ENCODE measurements around the gene GPHN. TPM values are rescaled to one million over a fixed set of nuclear protein-coding genes. Genes with fewer than 3 reads are reported as not detected.
A peak's percentile ranks its signal among the peaks of the same experiment; 100 is the strongest.

Gene GPHN
- total RNA-seq, 2 donors from 2014 or later: 24.1 to 25.7 TPM

DNA sequence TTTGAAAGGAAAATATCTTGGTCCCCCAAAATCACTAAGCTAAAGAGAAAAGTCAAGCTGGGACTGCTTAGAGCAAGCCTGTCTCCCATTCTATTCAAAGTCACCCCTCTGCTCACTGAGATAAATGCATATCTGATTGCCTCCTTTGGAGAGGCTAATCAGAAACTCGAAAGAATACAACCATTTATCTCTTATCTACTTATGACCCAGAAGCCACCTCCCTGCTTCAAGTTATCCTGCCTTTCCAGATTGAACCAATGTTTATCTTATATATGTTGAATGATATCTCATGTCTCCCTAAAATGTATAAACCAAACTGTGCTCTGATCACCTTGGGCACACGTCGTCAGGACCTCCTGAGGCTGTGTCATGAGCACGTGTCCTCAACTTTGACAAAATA is 36.4 kb upstream of the GPHN start:
- no peaks in the 10 kb centered on the region for H3K4me1 ChIP-seq
- intact Hi-C loops (cut with DNase I): no loop called here
- no peak overlapping the region for H3K27ac ChIP-seq
- peaks cover 0 to 9% (median 0%) of the 10 kb centered on the region in 3 donors for H3K9me3 ChIP-seq
- DNase-seq (no peak), ATAC-seq (no peak)
- no peak for TF ChIP-seq POLR2A (IDR thresholded peaks at IDR 0.05)
- TF ChIP-seq, protein P1, sequence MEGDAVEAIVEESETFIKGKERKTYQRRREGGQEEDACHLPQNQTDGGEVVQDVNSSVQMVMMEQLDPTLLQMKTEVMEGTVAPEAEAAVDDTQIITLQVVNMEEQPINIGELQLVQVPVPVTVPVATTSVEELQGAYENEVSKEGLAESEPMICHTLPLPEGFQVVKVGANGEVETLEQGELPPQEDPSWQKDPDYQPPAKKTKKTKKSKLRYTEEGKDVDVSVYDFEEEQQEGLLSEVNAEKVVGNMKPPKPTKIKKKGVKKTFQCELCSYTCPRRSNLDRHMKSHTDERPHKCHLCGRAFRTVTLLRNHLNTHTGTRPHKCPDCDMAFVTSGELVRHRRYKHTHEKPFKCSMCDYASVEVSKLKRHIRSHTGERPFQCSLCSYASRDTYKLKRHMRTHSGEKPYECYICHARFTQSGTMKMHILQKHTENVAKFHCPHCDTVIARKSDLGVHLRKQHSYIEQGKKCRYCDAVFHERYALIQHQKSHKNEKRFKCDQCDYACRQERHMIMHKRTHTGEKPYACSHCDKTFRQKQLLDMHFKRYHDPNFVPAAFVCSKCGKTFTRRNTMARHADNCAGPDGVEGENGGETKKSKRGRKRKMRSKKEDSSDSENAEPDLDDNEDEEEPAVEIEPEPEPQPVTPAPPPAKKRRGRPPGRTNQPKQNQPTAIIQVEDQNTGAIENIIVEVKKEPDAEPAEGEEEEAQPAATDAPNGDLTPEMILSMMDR (IDR thresholded peaks at IDR 0.05): no peak
- 73 to 79% methylated on average over 4 of the region's 4 CpGs for WGBS, 2 donors
- no peaks in the 10 kb centered on the region for H3K27me3 ChIP-seq
- H3K4me3 ChIP-seq: no peak overlapping the region
- no peaks in the 10 kb centered on the region for H3K36me3 ChIP-seq (replicated peaks in 1 of 2; ENCODE audit: insufficient read depth in 1 of 2, low read depth in 2 of 2)

DNA sequence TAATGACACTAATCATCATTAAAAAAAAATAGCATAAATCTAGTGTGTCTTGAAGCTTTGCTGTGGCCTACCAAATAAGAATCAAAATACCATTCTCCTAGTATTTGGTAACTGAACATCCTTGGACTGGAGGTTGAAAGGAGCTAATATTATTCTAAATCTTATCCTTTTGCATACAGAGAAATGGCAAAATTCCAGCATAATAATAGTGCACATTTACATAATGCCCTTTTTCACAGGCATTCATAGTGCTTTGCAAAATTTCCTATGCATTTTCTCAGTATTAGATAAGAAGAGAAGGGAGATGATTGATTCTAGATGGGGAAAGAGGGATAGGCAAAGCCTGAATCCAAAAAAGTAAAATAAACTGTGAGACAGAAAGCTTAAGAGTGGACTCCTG is 35.7 kb upstream of the GPHN start:
- H3K27ac ChIP-seq: no peak overlapping the region
- H3K4me1 ChIP-seq: peaks cover 5% of the 10 kb centered on the region
- no peak for TF ChIP-seq POLR2A (IDR thresholded peaks at IDR 0.05)
- TF ChIP-seq, protein P1 (IDR thresholded peaks at IDR 0.05): no peak
- DNase-seq (no peak), ATAC-seq (no peak)
- no peaks in the 10 kb centered on the region for H3K27me3 ChIP-seq
- no peak overlapping the region for H3K4me3 ChIP-seq
- peaks cover 0 to 9% (median 0%) of the 10 kb centered on the region in 3 donors for H3K9me3 ChIP-seq
- H3K36me3 ChIP-seq (replicated peaks in 1 of 2; ENCODE audit: insufficient read depth in 1 of 2, low read depth in 2 of 2): no peaks in the 10 kb centered on the region
- intact Hi-C loops (cut with DNase I): no loop called here

DNA sequence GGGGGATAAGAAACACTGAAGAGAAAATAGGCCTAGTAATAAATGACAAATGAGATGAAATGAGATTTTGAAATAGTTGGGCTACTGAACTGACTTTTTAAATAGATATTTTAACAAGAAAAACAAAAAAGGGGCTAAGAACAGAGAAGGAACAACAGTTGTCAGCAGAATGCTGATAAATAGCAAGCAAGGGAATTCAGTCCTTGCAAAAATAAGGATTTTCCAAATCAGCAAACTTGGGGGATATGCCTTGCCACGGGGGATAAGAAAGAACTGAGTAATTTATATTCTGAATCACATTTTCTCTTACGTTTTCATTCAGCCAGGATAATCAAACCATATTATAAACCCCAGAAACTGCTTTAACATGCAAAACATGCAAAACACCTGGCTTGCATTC is 34.7 kb upstream of the GPHN start:
- Histone ChIP-seq H3K9me3 (peaks cover 0 to 9% (median 0%) of the 10 kb centered on the region in 3 donors), H3K27ac (no peak overlapping the region), H3K4me3 (no peak overlapping the region), H3K4me1 (peaks cover 12% of the 10 kb centered on the region), H3K27me3 (no peaks in the 10 kb centered on the region), H3K36me3 (replicated peaks in 1 of 2; ENCODE audit: insufficient read depth in 1 of 2, low read depth in 2 of 2) (no peaks in the 10 kb centered on the region)
- TF ChIP-seq, protein P1 (IDR thresholded peaks at IDR 0.05): no peak
- no peak for TF ChIP-seq POLR2A (IDR thresholded peaks at IDR 0.05)
- intact Hi-C loops (cut with DNase I): no loop called here
- DNase-seq: no peak
- 79 to 86% methylated on average over 2 of the region's 2 CpGs for WGBS, 2 donors
- ATAC-seq: no peak

DNA sequence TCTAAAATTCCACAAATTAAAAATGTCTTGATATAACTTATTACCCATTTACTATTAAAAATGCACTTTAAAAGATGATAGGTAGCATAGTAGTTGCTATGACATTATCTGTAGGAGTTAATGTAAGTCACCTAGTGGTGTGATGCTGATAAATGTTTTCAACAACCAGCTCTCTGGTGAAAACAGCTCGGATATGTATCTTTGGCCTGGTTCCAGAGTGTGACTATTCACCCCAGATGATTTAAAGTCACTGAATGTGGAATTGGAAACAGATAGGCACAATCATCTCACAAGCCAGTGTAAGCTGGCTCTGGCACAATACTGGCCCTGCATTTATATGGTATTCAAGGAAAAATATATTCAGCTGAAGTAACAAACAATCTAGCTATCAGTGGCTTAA is 31.0 kb upstream of the GPHN start:
- TF ChIP-seq, protein P1 (IDR thresholded peaks at IDR 0.05): peak in 1 of 7 experiments; percentile 10
- no peak for TF ChIP-seq POLR2A (IDR thresholded peaks at IDR 0.05)
- ATAC-seq: no peak
- no peak overlapping the region for H3K4me3 ChIP-seq
- WGBS, 2 donors: 0 to 9% methylated on average over 1 of the region's 1 CpG
- no peaks in the 10 kb centered on the region for H3K27me3 ChIP-seq
- intact Hi-C loops (cut with DNase I): no loop called here
- H3K4me1 ChIP-seq: peaks cover 12% of the 10 kb centered on the region
- peak overlapping the region in 3 of 4 donors; percentile 25 to 62 (median 40) for H3K27ac ChIP-seq
- DNase-seq: peak in 1 of 4 donors; percentile 15
- H3K9me3 ChIP-seq: no peaks in the 10 kb centered on the region
- no peaks in the 10 kb centered on the region for H3K36me3 ChIP-seq (replicated peaks in 1 of 2; ENCODE audit: insufficient read depth in 1 of 2, low read depth in 2 of 2)

DNA sequence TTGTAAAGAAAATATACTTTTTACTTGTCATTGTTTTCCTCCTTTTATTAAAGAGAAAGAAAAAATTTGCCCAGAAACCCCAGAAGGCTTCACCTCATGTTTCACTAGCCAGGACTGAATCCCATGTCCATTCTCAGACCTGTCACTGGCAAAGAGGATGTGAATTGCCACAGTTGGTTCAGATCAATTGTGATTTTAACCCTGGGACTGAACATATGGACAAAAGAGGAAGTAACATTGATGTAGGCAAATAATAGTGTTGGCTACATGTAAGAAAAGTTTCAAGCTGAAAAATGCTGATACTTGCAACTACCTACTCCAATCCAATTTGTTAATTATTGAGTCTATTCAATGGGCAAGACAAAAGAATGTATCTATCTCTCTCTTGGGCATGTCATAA is 30.4 kb upstream of the GPHN start:
- ATAC-seq: peak; percentile 35

More for the DNA sequence above, 30.4 kb upstream of the GPHN start:
- H3K4me1 ChIP-seq: peaks cover 15% of the 10 kb centered on the region
- H3K9me3 ChIP-seq: no peaks in the 10 kb centered on the region
- DNase-seq: peak in 1 of 4 donors; percentile 28
- no peaks in the 10 kb centered on the region for H3K27me3 ChIP-seq
- TF ChIP-seq, protein P1 (IDR thresholded peaks at IDR 0.05): no peak
- no peak for TF ChIP-seq POLR2A (IDR thresholded peaks at IDR 0.05)
- no peak overlapping the region for H3K4me3 ChIP-seq
- peak overlapping the region in 2 of 4 donors; percentile 25 to 62 for H3K27ac ChIP-seq
- intact Hi-C loops (cut with DNase I): no loop called here
- no peaks in the 10 kb centered on the region for H3K36me3 ChIP-seq (replicated peaks in 1 of 2; ENCODE audit: insufficient read depth in 1 of 2, low read depth in 2 of 2)
